GM12874 (cell line): ENCODE measurements around the gene RAB31.

Source experiments
- CTCF ChIP-seq: IDR thresholded peaks from 2 replicates; pipeline ENCODE4 v1.5.1; 2011; ENCODE audit warnings: low read depth, mild to moderate bottlenecking, control low read depth, low read length, moderate library complexity; ENCODE audit not compliant: insufficient read depth

Gene RAB31

GRCh38 chr18:9716780-9717563 is 8.9 kb downstream of the RAB31 start:
- TF ChIP-seq CTCF, result no peak

GRCh38 chr18:9719421-9719981 is 11.4 kb downstream of the RAB31 start:
- TF ChIP-seq CTCF, result no peak

GRCh38 chr18:9720327-9720726 is 12.2 kb downstream of the RAB31 start:
- no peak for TF ChIP-seq CTCF

GRCh38 chr18:9721893-9722550 is 13.9 kb downstream of the RAB31 start:
- TF ChIP-seq CTCF, result no peak

GRCh38 chr18:9722691-9723090 is 14.6 kb downstream of the RAB31 start:
- TF ChIP-seq CTCF, result peak; percentile 32; the same call in 1 of the 2 replicates

- no peak for TF ChIP-seq CTCF
These were observed 16.9 kb downstream of the RAB31 start for GRCh38 chr18:9724797-9725585.

- no peak for TF ChIP-seq CTCF
These were observed 18.1 kb downstream of the RAB31 start for GRCh38 chr18:9726175-9726574.
